GM12878 (cell line): ENCODE results near the gene ZNF483. TPM values are rescaled to one million over a fixed set of nuclear protein-coding genes. Genes with fewer than 3 reads are reported as not detected.

Source experiments
- ATAC-seq: fragments of 200-7000 bp; cut with Tn5 transposase; 3 replicates; pipeline ENCODE4 v1.9.1; 2020; ENCODE audit warnings: mild to moderate bottlenecking, moderate library complexity
- BruUV-seq: library from RNA; stranded (reverse); fragments of 400-500 nt; replicated peaks from 2 replicates; lab custom pipeline; 2021; lab: Mats Ljungman, UMichigan
- CTCF ChIA-PET: fragments of 300-600 bp; sonication (Branson Sonifier 250); formaldehyde crosslinking; extraction: SDS; loops from one replicate; lab custom pipeline; 2021; ENCODE audit warnings: inconsistent platforms; lab: Yijun Ruan, JAX
- POLR2A ChIA-PET: fragments of 350-600 bp; formaldehyde crosslinking; extraction: SDS; loops from one replicate; lab custom pipeline; 2021; ENCODE audit warnings: inconsistent platforms; lab: Charles Lee
- RAD21 ChIA-PET: fragments of 300-600 bp; sonication (Branson Sonifier 250); formaldehyde crosslinking; loops from one replicate; lab custom pipeline; 2023; ENCODE audit warnings: antibody characterized with exemption; ENCODE audit not compliant: unreplicated experiment; lab: Charles Lee
- SMC1A ChIA-PET: fragments of 300-600 bp; sonication (Branson Sonifier 250); formaldehyde crosslinking; loops from one replicate; lab custom pipeline; 2023; ENCODE audit not compliant: unreplicated experiment, uncharacterized antibody; lab: Charles Lee
- DNase-seq: peaks from one replicate; pipeline ENCODE4 v3.0.0-alpha.2; 2011; ENCODE audit warnings: low read depth, low spot score
- FAIRE-seq: peaks from 3 replicates; lab custom pipeline; 2011; peaks lifted over from hg19 to GRCh38; lab: Jason Lieb, UNC
- H2AFZ ChIP-seq: 2 replicates; pipeline ENCODE4 v1.6.0; 2011; ENCODE audit warnings: low read depth, low read length, control low read depth; ENCODE audit not compliant: control insufficient read depth
- H3K27ac ChIP-seq: 2 replicates; pipeline ENCODE4 v1.5.1; 2011; ENCODE audit warnings: control low read depth; ENCODE audit not compliant: control insufficient read depth, insufficient read depth
- H3K27me3 ChIP-seq, 2 experiments: replicated peaks in 1 of 2; 2 replicates each; pipeline versions ENCODE4 v1.6.0 to v1.6.1; 2011; ENCODE audit warnings: low read length in 1 of 2; ENCODE audit not compliant: control insufficient read depth in 2 of 2, insufficient read depth in 2 of 2
- H3K36me3 ChIP-seq, 2 experiments: 2 replicates each; pipeline ENCODE4 v1.5.1; 2011; ENCODE audit warnings: low read length in 1 of 2; ENCODE audit not compliant: control insufficient read depth in 2 of 2, insufficient read depth in 2 of 2
- H3K4me1 ChIP-seq: 2 replicates; pipeline ENCODE4 v1.6.1; 2011; ENCODE audit warnings: mild to moderate bottlenecking, low read length, moderate library complexity, mixed read lengths; ENCODE audit not compliant: control insufficient read depth, insufficient read depth
- H3K4me2 ChIP-seq: 2 replicates; pipeline ENCODE4 v1.6.0; 2011; ENCODE audit warnings: control low read depth; ENCODE audit not compliant: control insufficient read depth, insufficient read depth
- H3K4me3 ChIP-seq: fragments of 200-600 bp; sonication (generic); 2 replicates; pipeline ENCODE4 v1.5.1; 2016
- H3K79me2 ChIP-seq: 2 replicates; pipeline ENCODE4 v1.6.0; 2011; ENCODE audit warnings: low read length; ENCODE audit not compliant: control insufficient read depth, insufficient read depth
- H3K9ac ChIP-seq: 2 replicates; pipeline ENCODE4 v1.8.0; 2011; ENCODE audit warnings: low read length, control low read depth, mixed read lengths; ENCODE audit not compliant: control insufficient read depth, insufficient read depth
- H3K9me3 ChIP-seq: replicated peaks from 3 replicates; pipeline ENCODE4 v1.5.1; 2011; ENCODE audit warnings: mild to moderate bottlenecking, low read length; ENCODE audit not compliant: control insufficient read depth, insufficient read depth
- H4K20me1 ChIP-seq: 2 replicates; pipeline ENCODE4 v1.6.0; 2011; ENCODE audit not compliant: control insufficient read depth, insufficient read depth
- ASH2L ChIP-seq: fragments of 300-600, 200-600 bp; sonication (generic); IDR thresholded peaks from 2 replicates; pipeline ENCODE4 v1.6.1; 2017; ENCODE audit warnings: low read depth, mild to moderate bottlenecking, borderline replicate concordance
- CBFB ChIP-seq: IDR thresholded peaks from 2 replicates; pipeline ENCODE4 v1.6.1; 2016; ENCODE audit warnings: antibody characterized with exemption, low read depth
- CHD1 ChIP-seq: IDR thresholded peaks from 2 replicates; pipeline ENCODE4 v1.6.1; 2012; ENCODE audit warnings: low read depth, low read length, improper control_type of control experiment
- CREM ChIP-seq: IDR thresholded peaks from 2 replicates; pipeline ENCODE4 v1.6.1; 2014; ENCODE audit warnings: antibody characterized with exemption, low read depth
- HCFC1 ChIP-seq: fragments of 150-350 bp; IDR thresholded peaks from 2 replicates; pipeline ENCODE4 v1.6.1; 2014; ENCODE audit warnings: low read length
- MXI1 ChIP-seq: fragments of 150-350 bp; IDR thresholded peaks from 2 replicates; pipeline ENCODE4 v1.6.1; 2011; ENCODE audit warnings: low read depth, mild to moderate bottlenecking, inconsistent platforms, low read length, improper control_type of control experiment
- NR2C2 ChIP-seq: IDR thresholded peaks from 2 replicates; pipeline ENCODE4 v1.6.1; 2011; ENCODE audit warnings: borderline replicate concordance, low read depth; ENCODE audit not compliant: control insufficient read depth, insufficient read length
- NR2F1 ChIP-seq: fragments of 450-650 bp; conservative IDR thresholded peaks from 2 replicates; pipeline ENCODE4 v1.6.1; 2017; ENCODE audit warnings: mild to moderate bottlenecking
- PAX8 ChIP-seq: fragments of 450-650 bp; IDR thresholded peaks from 2 replicates; pipeline ENCODE4 v1.6.1; 2017; ENCODE audit warnings: mild to moderate bottlenecking, moderate library complexity
- PML ChIP-seq: IDR thresholded peaks from 2 replicates; pipeline ENCODE4 v1.6.1; 2012; ENCODE audit warnings: low read length, inconsistent platforms
- STAT1 ChIP-seq: fragments of 450-650 bp; conservative IDR thresholded peaks from 2 replicates; pipeline ENCODE4 v1.6.1; 2014; ENCODE audit warnings: antibody characterized with exemption, mild to moderate bottlenecking
- YBX1 ChIP-seq: fragments of 450-650 bp; IDR thresholded peaks from 2 replicates; pipeline ENCODE4 v1.6.1; 2016; ENCODE audit warnings: antibody characterized with exemption
- ZBTB40 ChIP-seq: fragments of 450-650 bp; IDR thresholded peaks from 2 replicates; pipeline ENCODE4 v1.6.1; 2016; ENCODE audit warnings: mild to moderate bottlenecking, moderate library complexity, borderline replicate concordance
- WGBS: methylation state at CpG from one replicate; pipeline ENCODE4 v1.1.6; 2016; ENCODE audit warnings: low lambda C conversion rate; ENCODE audit not compliant: insufficient replicate concordance, insufficient coverage; ENCODE audit errors: missing lambda C conversion rate; 5-methylcytosine and 5-hydroxymethylcytosine counted together
- in situ Hi-C: fragments of 300-500 bp; cut with MboI; formaldehyde crosslinking; loops from 9 replicates; pipeline ENCODE4 v1.14.3; 2018; ENCODE audit warnings: mixed read lengths
- intact Hi-C: fragments of 100-400 bp; cut with micrococcal nuclease; formaldehyde crosslinking; loops from one replicate; pipeline ENCODE4 v1.14.2; 2022; ENCODE audit not compliant: unreplicated experiment
- polyA plus RNA-seq, 11 experiments: library from polyadenylated mRNA; depleted of rRNA in 4 of 11; unstranded in 6 of 11; stranded (reverse) in 5 of 11; fragments of >200 nt; fragmentation: Nextera tagmentation in 4 of 11; fragmentation: Illumina TruSeq in 1 of 11; extraction: Ambion mirVana in 4 of 11; extraction: Trizol in 1 of 11; gene quantifications; 1 replicate in 1 of 11; 2 replicates in 10 of 11; pipeline versions ENCODE4 v1.2.1 to v1.2.3, GENCODE V29; 2011 to 2016; ENCODE audit warnings: inconsistent platforms in 2 of 11, missing spikeins in 2 of 11, low read depth in 1 of 11
- total RNA-seq, 4 experiments: library from RNA; depleted of rRNA in 3 of 4; stranded (reverse); fragments of >200 nt in 3 of 4; fragmentation: Illumina TruSeq in 1 of 4; extraction: Trizol in 1 of 4; gene quantifications; 2 replicates each; pipeline versions ENCODE4 v1.2.1 to v1.2.3, GENCODE V29; 2013 to 2021

The ZNF483 gene
- total and polyA plus RNA-seq, 10 of the 15 experiments (the other 5 are each of a cell fraction or from before 2014, with no cell fraction given), result 0.03 to 0.76 (median 0.26) TPM; not detected in 1

DNA sequence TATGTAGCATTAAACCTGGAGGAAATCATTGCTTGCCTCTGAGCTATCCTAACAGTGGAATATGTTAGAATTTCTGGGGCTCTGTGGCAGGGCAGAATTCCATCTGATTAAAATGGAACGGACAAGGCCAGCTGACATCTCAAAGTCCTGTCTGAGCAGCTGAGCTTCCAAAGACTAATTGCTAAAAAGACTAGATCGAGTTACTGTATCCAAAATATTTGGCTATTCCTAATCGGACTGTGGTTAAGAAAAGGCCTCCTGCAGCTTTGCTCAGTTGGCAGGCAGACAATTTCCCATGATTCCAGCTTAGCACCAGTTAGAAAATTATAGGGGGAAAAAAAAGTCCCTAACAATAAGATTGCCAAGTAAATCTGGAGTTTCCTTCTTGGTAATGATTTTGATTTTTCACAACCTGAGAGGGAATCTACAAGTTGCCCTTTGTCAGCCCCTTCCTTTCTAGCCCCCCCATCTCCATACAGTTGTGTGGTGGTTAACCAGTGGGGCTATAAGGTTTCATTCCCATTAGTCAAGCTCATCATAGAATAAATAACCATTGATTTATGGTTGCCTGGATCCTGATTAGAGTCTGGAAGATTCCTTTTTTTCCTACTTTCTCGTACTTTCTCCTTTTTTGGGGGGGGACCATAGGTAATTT lies 48.1 kb downstream of the ZNF483 start:
- Histone ChIP-seq H3K9me3 (peaks cover 5% of the 10 kb centered on the region; the same call in 2 of the 3 replicates), H3K27ac (no peak overlapping the region), H2AFZ (no peak overlapping the region), H3K4me3 (no peak overlapping the region), H3K9ac (no peak overlapping the region), H4K20me1 (no peaks in the 10 kb centered on the region), H3K4me2 (no peak overlapping the region), H3K27me3 (no peaks in the 10 kb centered on the region), H3K4me1 (no peaks in the 10 kb centered on the region), H3K79me2 (no peaks in the 10 kb centered on the region), H3K36me3 (no peaks in the 10 kb centered on the region)
- intact Hi-C loops (no loop called here), in situ Hi-C loops (no loop called here)
- FAIRE-seq (no peak), ATAC-seq (no peak), DNase-seq (no peak)
- ChIA-PET SMC1A (interaction anchor here (0.6 kb wide), 1 partner anchor 10 kb away, joined by 3 read pairs; no protein-coding TSS in a partner anchor), RAD21 (no interaction called here), CTCF (no interaction called here), POLR2A (no interaction called here)
- no TSS peak for BruUV-seq
- WGBS, result 36% methylated on average over 4 of the region's 4 CpGs
- no peak for TF ChIP-seq PML
- no peak for TF ChIP-seq STAT1
- TF ChIP-seq YBX1, result no peak
- no peak for TF ChIP-seq ZBTB40
- TF ChIP-seq CBFB, result no peak
- no peak for TF ChIP-seq ASH2L
- no peak for TF ChIP-seq CHD1
- TF ChIP-seq NR2F1, result no peak
- no peak for TF ChIP-seq HCFC1
- no peak for TF ChIP-seq CREM
- no peak for TF ChIP-seq PAX8
- TF ChIP-seq MXI1, result no peak
- no peak for TF ChIP-seq NR2C2
